Mucosa of descending colon (tissue), 3 donors: ENCODE data around the gene AVEN. TPM values are rescaled to one million over a fixed set of nuclear protein-coding genes. Genes with fewer than 3 reads are reported as not detected.

Experiments
- ATAC-seq: fragments of 200-7000 bp; cut with Tn5 transposase; one replicate; pipeline ENCODE4 v1.9.1; 2020; ENCODE audit warnings: mild to moderate bottlenecking, moderate library complexity
- DNase-seq, 3 donors: peaks; one replicate each; pipeline ENCODE4 v3.0.0-alpha.2; 2020
- H3K36me3 ChIP-seq: fragments of 200-600 bp; one replicate; pipeline ENCODE4 v1.8.0; 2021; ENCODE audit warnings: low read depth, mild to moderate bottlenecking
- H3K4me1 ChIP-seq: fragments of 200-600 bp; one replicate; pipeline ENCODE4 v1.8.0; 2021; ENCODE audit warnings: low read depth, mild to moderate bottlenecking
- H3K4me3 ChIP-seq: fragments of 200-600 bp; one replicate; pipeline ENCODE4 v1.8.0; 2021; ENCODE audit warnings: mild to moderate bottlenecking
- H3K9me3 ChIP-seq: fragments of 200-600 bp; one replicate; pipeline ENCODE4 v1.8.0; 2021; ENCODE audit warnings: mild to moderate bottlenecking
- CTCF ChIP-seq: fragments of 200-600 bp; IDR thresholded peaks from one replicate; pipeline ENCODE4 v1.8.0; 2022; ENCODE audit warnings: antibody characterized with exemption, mild to moderate bottlenecking
- intact Hi-C, 2 donors: fragments of 100-400 bp; cut with DNase I in 1 of 2; cut with micrococcal nuclease in 1 of 2; formaldehyde crosslinking; loops; one replicate each; pipeline versions ENCODE4 v1.11.0 to v1.11.1; 2022; cut with DNase I, micrococcal nuclease
- total RNA-seq, 3 donors: library from RNA; stranded (reverse); fragmentation: NEBNext Ultra II Directional in 2 of 3; extraction: Animal tissue kit (Norgen Biotek cat#: 25700) in 2 of 3; gene quantifications; one replicate each; pipeline versions ENCODE4 v1.2.1 to v1.2.4, GENCODE V29; 2021 to 2023
- donor health status: DM: no; HTN: no; CAD: no; lungs with moderate emphysema.
- donor health status: DM: no; HTN: no; CAD: no.
- donor health status: DM: no; HTN: yes; CAD: no.

Gene AVEN
- total RNA-seq, 3 donors from 2014 or later, result 9.5 to 16.3 (median 11.9) TPM

- no peaks in the 10 kb centered on the region for H3K36me3 ChIP-seq
- intact Hi-C loops, result no loop called here
- H3K9me3 ChIP-seq, result no peaks in the 10 kb centered on the region
- ATAC-seq, result no peak
- peak in 1 of 3 donors; percentile 17 for DNase-seq
- no peak overlapping the region for H3K4me3 ChIP-seq
- H3K4me1 ChIP-seq, result no peaks in the 10 kb centered on the region
- TF ChIP-seq CTCF, result no peak
Observed at GRCh38 chr15:33994005-33994615, 44.9 kb downstream of the AVEN start.

- intact Hi-C loops, result no loop called here
- Histone ChIP-seq H3K9me3 (no peaks in the 10 kb centered on the region), H3K4me3 (no peak overlapping the region), H3K4me1 (no peaks in the 10 kb centered on the region), H3K36me3 (no peaks in the 10 kb centered on the region)
- TF ChIP-seq CTCF, result no peak
- ATAC-seq, result no peak
- no peak for DNase-seq
Observed at GRCh38 chr15:33988384-33988783, 50.6 kb downstream of the AVEN start.

- ATAC-seq (no peak), DNase-seq (no peak)
- Histone ChIP-seq H3K9me3 (no peaks in the 10 kb centered on the region), H3K36me3 (no peaks in the 10 kb centered on the region), H3K4me1 (no peaks in the 10 kb centered on the region), H3K4me3 (no peak overlapping the region)
- no peak for TF ChIP-seq CTCF
- intact Hi-C loops, result no loop called here
Observed at GRCh38 chr15:33987444-33987843, 51.6 kb downstream of the AVEN start.

GRCh38 chr15:33985751-33986150 is 53.3 kb downstream of the AVEN start:
- no peaks in the 10 kb centered on the region for H3K4me1 ChIP-seq
- no peaks in the 10 kb centered on the region for H3K36me3 ChIP-seq
- H3K9me3 ChIP-seq, result no peaks in the 10 kb centered on the region
- intact Hi-C loops, result no loop called here
- DNase-seq, result no peak
- H3K4me3 ChIP-seq, result no peak overlapping the region
- no peak for TF ChIP-seq CTCF
- ATAC-seq, result no peak

- ATAC-seq (no peak), DNase-seq (no peak)
- Histone ChIP-seq H3K4me3 (no peak overlapping the region), H3K36me3 (no peaks in the 10 kb centered on the region), H3K9me3 (no peaks in the 10 kb centered on the region), H3K4me1 (no peaks in the 10 kb centered on the region)
- intact Hi-C loops, result no loop called here
- no peak for TF ChIP-seq CTCF
Observed at GRCh38 chr15:33985287-33985686, 53.7 kb downstream of the AVEN start.

GRCh38 chr15:33982516-33982915 is 56.5 kb downstream of the AVEN start:
- no peak overlapping the region for H3K4me3 ChIP-seq
- no peak for TF ChIP-seq CTCF
- no peak for ATAC-seq
- DNase-seq, result no peak
- intact Hi-C loops, result no loop called here
- H3K4me1 ChIP-seq, result no peaks in the 10 kb centered on the region
- no peaks in the 10 kb centered on the region for H3K36me3 ChIP-seq
- no peaks in the 10 kb centered on the region for H3K9me3 ChIP-seq
